ENCODE data around the gene LPCAT1. TPM values are rescaled to one million over a fixed set of nuclear protein-coding genes. Genes with fewer than 3 reads are reported as not detected.

Gene LPCAT1
- total and polyA plus RNA-seq, 2 donors (not counting 3 experiments of a cell fraction or from before 2014, with no cell fraction given) = 28.9 to 57.2 TPM

DNA sequence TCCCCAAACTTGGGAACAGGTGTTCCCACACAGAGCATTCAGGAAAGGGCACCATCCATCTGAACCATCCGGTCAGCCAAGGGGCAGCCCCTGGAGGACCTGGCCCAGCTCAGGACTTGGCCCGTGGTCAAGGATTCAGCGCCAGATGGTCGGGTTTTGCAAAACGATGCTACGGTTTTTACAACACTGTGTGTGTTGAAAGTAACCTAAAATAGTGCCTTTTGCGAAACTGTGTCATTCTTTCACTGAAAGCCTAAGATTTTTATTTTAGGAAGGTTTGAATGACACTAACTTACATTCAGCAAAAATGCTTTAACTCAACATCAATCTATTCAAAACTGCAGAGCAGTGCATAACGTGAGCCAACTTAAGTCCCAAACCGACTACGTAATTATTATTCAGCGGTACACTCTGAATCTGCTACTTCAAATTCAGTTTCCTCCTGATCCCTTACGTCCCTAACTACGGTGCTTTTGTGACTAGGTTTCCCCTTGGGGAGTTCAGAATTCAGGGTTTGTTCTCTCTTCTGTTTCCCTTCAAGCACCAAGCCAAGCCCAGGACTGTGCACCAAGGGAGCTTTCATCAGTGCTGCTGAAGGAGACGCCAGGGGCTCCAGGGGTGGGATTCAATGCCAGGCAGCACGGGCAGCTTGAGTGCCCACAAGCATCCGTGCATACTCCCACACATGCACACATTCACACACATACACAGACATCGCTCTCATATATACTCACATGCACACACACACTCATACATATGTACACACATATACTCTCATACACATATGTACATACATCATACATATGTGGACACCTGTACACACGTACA lies 25.8 kb downstream of the LPCAT1 start:
- no TSS peak for BruUV-seq (replicated peaks)
- ChIA-PET CTCF (no interaction called here), POLR2A (no interaction called here)
- H4K20me1 ChIP-seq (replicated peaks; ENCODE audit: control insufficient read depth, extremely low read depth, insufficient read depth, low read length) = no peaks in the 10 kb centered on the region
- no peak overlapping the region for H2AFZ ChIP-seq (ENCODE audit: low read depth, low read length)
- dilution Hi-C loops (cut with MboI; ENCODE audit: extremely low pct_ligation_motif_present, low sequenced_read_pairs) (no loop called here), intact Hi-C loops (cut with micrococcal nuclease) (no loop called here)
- H3K9ac ChIP-seq (replicated peaks; ENCODE audit: extremely low read depth, insufficient read depth, low read length) = no peak overlapping the region
- DNase-seq (ENCODE audit: low read depth, low spot score) (no peak), FAIRE-seq (no peak)
- H3K27ac ChIP-seq (ENCODE audit: insufficient read depth, low read depth, low read length) = no peak overlapping the region
- H3K79me2 ChIP-seq (ENCODE audit: control insufficient read depth, insufficient read depth, low read length) = peaks cover 40% of the 10 kb centered on the region
- H3K9me3 ChIP-seq (replicated peaks; ENCODE audit: control insufficient read depth, insufficient read depth, low read length) = no peaks in the 10 kb centered on the region
- no peaks in the 10 kb centered on the region for H3K27me3 ChIP-seq (ENCODE audit: control insufficient read depth in 2 of 2, insufficient read depth in 2 of 2, low read length in 2 of 2)
- no peaks in the 10 kb centered on the region for H3K9me1 ChIP-seq (replicated peaks; ENCODE audit: control insufficient read depth, extremely low read depth, insufficient read depth, low read length)
- H3K4me2 ChIP-seq (ENCODE audit: insufficient read depth, low read length) = no peak overlapping the region
- no peaks in the 10 kb centered on the region for H3K4me1 ChIP-seq (ENCODE audit: control insufficient read depth, extremely low read depth, insufficient read depth, low read length)
- TF ChIP-seq POLR2A (IDR thresholded peaks at IDR 0.05; ENCODE audit: low read depth, low read length) (no peak), POLR2AphosphoS5 (IDR thresholded peaks at IDR 0.05; ENCODE audit: insufficient read depth, low read depth, low read length) (no peak), FOS (IDR thresholded peaks at IDR 0.05; ENCODE audit: borderline replicate concordance, insufficient read depth, low read length) (no peak), MYC (IDR thresholded peaks at IDR 0.05; ENCODE audit: low read depth, low read length) (no peak), GATA2 (IDR thresholded peaks at IDR 0.05; ENCODE audit: insufficient read depth, insufficient read length, low read depth, low read length) (no peak), EZH2 (IDR thresholded peaks at IDR 0.05; ENCODE audit: borderline replicate concordance, low read depth, low read length, severe bottlenecking) (no peak), JUN (IDR thresholded peaks at IDR 0.05; ENCODE audit: borderline replicate concordance, insufficient read depth, insufficient read length, low read depth) (no peak)
- TF ChIP-seq, protein P1, sequence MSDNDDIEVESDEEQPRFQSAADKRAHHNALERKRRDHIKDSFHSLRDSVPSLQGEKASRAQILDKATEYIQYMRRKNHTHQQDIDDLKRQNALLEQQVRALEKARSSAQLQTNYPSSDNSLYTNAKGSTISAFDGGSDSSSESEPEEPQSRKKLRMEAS (IDR thresholded peaks at IDR 0.05; ENCODE audit: insufficient read depth, insufficient read length) = no peak
- TF ChIP-seq, protein P2, sequence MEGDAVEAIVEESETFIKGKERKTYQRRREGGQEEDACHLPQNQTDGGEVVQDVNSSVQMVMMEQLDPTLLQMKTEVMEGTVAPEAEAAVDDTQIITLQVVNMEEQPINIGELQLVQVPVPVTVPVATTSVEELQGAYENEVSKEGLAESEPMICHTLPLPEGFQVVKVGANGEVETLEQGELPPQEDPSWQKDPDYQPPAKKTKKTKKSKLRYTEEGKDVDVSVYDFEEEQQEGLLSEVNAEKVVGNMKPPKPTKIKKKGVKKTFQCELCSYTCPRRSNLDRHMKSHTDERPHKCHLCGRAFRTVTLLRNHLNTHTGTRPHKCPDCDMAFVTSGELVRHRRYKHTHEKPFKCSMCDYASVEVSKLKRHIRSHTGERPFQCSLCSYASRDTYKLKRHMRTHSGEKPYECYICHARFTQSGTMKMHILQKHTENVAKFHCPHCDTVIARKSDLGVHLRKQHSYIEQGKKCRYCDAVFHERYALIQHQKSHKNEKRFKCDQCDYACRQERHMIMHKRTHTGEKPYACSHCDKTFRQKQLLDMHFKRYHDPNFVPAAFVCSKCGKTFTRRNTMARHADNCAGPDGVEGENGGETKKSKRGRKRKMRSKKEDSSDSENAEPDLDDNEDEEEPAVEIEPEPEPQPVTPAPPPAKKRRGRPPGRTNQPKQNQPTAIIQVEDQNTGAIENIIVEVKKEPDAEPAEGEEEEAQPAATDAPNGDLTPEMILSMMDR (IDR thresholded peaks at IDR 0.05; ENCODE audit: extremely low read depth in 1 of 2, insufficient read depth in 1 of 2, low read depth in 1 of 2, low read length in 2 of 2) = no peak
- H3K36me3 ChIP-seq (ENCODE audit: control insufficient read depth in 2 of 2, extremely low read depth in 1 of 2, insufficient read depth in 2 of 2, low read length in 2 of 2) = peaks cover 3 to 32% of the 10 kb centered on the region in 2 experiments
- H3K4me3 ChIP-seq (replicated peaks in 1 of 3; ENCODE audit: insufficient read depth in 1 of 3, low read depth in 1 of 3, low read length in 3 of 3) = no peak overlapping the region
